K562 (cell line): Measurements from ENCODE around the gene STARD13. TPM values are rescaled to one million over a fixed set of nuclear protein-coding genes. Genes with fewer than 3 reads are reported as not detected.

Experiments
- ATAC-seq: fragments of 200-7000 bp; cut with Tn5 transposase; 3 replicates; pipeline ENCODE4 v1.9.1; 2020; ENCODE audit warnings: moderate library complexity
- BruUV-seq: library from RNA; stranded (reverse); fragments of 400-500 nt; replicated peaks from 2 replicates; lab custom pipeline; 2021; lab: Mats Ljungman, UMichigan
- CTCF ChIA-PET: fragments of 300-600 bp; formaldehyde crosslinking; extraction: SDS; loops from one replicate; lab custom pipeline; 2021; ENCODE audit warnings: low intra/inter-chr PET ratio; lab: Yijun Ruan, JAX
- POLR2A ChIA-PET: fragments of 300-600, 350-650 bp; sonication (Branson Sonifier 250); formaldehyde crosslinking; extraction: SDS; loops from one replicate; lab custom pipeline; 2021; ENCODE audit warnings: antibody characterized with exemption, inconsistent platforms; lab: Yijun Ruan, JAX
- DNase-seq, 4 experiments: peaks; one replicate each; pipeline versions ENCODE4 v3.0.0 to v3.0.0-alpha.2; 2011 to 2018; ENCODE audit warnings: low spot score in 3 of 4, mixed read lengths in 3 of 4; ENCODE audit errors: extremely low read depth in 1 of 4
- FAIRE-seq: peaks from 2 replicates; lab custom pipeline; 2011; peaks lifted over from hg19 to GRCh38; lab: Jason Lieb, UNC
- H2AFZ ChIP-seq: 2 replicates; pipeline ENCODE4 v1.6.0; 2011; ENCODE audit warnings: low read depth, low read length, control low read depth, inconsistent platforms
- H3K27ac ChIP-seq: fragments of 200-600 bp; 3 replicates; pipeline ENCODE4 v1.8.0; 2011; ENCODE audit warnings: low read depth, mild to moderate bottlenecking, control low read depth, inconsistent platforms, low read length, moderate library complexity, mixed read lengths; ENCODE audit errors: extremely low read depth
- H3K27me3 ChIP-seq, 2 experiments: fragments of 300-600 bp in 1 of 2; 2 replicates in 1 of 2; 3 replicates in 1 of 2; pipeline versions ENCODE4 v1.6.0 to v1.8.0; 2011; ENCODE audit warnings: inconsistent platforms in 2 of 2, low read length in 2 of 2, mild to moderate bottlenecking in 1 of 2, mixed read lengths in 1 of 2, moderate library complexity in 1 of 2; ENCODE audit not compliant: control insufficient read depth in 2 of 2, insufficient read depth in 2 of 2
- H3K36me3 ChIP-seq: fragments of 300-600 bp; 3 replicates; pipeline ENCODE4 v1.8.0; 2011; ENCODE audit warnings: mild to moderate bottlenecking, low read length, inconsistent platforms; ENCODE audit not compliant: control insufficient read depth, insufficient read depth
- H3K4me1 ChIP-seq, 2 experiments: fragments of 200-600 bp in 1 of 2; replicated peaks in 1 of 2; 2 replicates in 1 of 2; 3 replicates in 1 of 2; pipeline versions ENCODE4 v1.5.1 to v1.8.0; 2011; ENCODE audit warnings: inconsistent platforms in 2 of 2, low read length in 2 of 2, mild to moderate bottlenecking in 1 of 2, mixed read lengths in 1 of 2, moderate library complexity in 1 of 2; ENCODE audit not compliant: control insufficient read depth in 2 of 2, insufficient read depth in 2 of 2
- H3K4me2 ChIP-seq: 2 replicates; pipeline ENCODE4 v1.6.1; 2011; ENCODE audit warnings: low read length, control low read depth, inconsistent platforms, mixed read lengths; ENCODE audit not compliant: insufficient read depth
- H3K4me3 ChIP-seq: fragments of 200-600 bp; sonication (generic), shearing (Covaris generic); 2 replicates; pipeline ENCODE4 v1.5.1; 2016; ENCODE audit warnings: control low read depth, inconsistent platforms
- H3K79me2 ChIP-seq: fragments of 200-600 bp; 3 replicates; pipeline ENCODE4 v1.8.0; 2011; ENCODE audit warnings: low read length, inconsistent platforms; ENCODE audit not compliant: control insufficient read depth, insufficient read depth
- H3K9ac ChIP-seq, 2 experiments: 2 replicates each; pipeline versions ENCODE4 v1.6.0 to v1.6.1; 2011; ENCODE audit warnings: low read depth in 2 of 2, low read length in 2 of 2, control low read depth in 1 of 2, inconsistent platforms in 1 of 2, mild to moderate bottlenecking in 1 of 2, mixed read lengths in 1 of 2; ENCODE audit not compliant: insufficient read depth in 1 of 2
- H3K9me1 ChIP-seq: one replicate; pipeline ENCODE4 v1.6.0; 2011; ENCODE audit warnings: inconsistent platforms, mild to moderate bottlenecking, low read length, moderate library complexity; ENCODE audit not compliant: control insufficient read depth, insufficient read depth
- H3K9me3 ChIP-seq: replicated peaks from 2 replicates; pipeline ENCODE4 v1.5.1; 2011; ENCODE audit warnings: low read depth, low read length, inconsistent platforms; ENCODE audit not compliant: control insufficient read depth, insufficient read depth
- H4K20me1 ChIP-seq: replicated peaks from 2 replicates; pipeline ENCODE4 v1.6.1; 2011; ENCODE audit warnings: low read length, inconsistent platforms, mixed read lengths; ENCODE audit not compliant: control insufficient read depth, insufficient read depth
- FIP1L1 ChIP-seq: fragments of 200-400 bp; formaldehyde crosslinking; IDR thresholded peaks from 2 replicates; pipeline ENCODE4 v1.6.1; 2018; ENCODE audit warnings: mild to moderate bottlenecking, low read depth, low read length; ENCODE audit not compliant: poor library complexity, severe bottlenecking
- MEF2A ChIP-seq: IDR thresholded peaks from 2 replicates; pipeline ENCODE4 v1.6.1; 2011; ENCODE audit warnings: low read depth, mild to moderate bottlenecking, low read length, moderate library complexity; ENCODE audit not compliant: control insufficient read depth
- NEUROD1 ChIP-seq: fragments of 150-350 bp; IDR thresholded peaks from 2 replicates; pipeline ENCODE4 v1.6.1; 2014; ENCODE audit warnings: borderline replicate concordance, low read length, low read depth; ENCODE audit not compliant: partially characterized antibody
- PYGO2 ChIP-seq: fragments of 450-650 bp; IDR thresholded peaks from 2 replicates; pipeline ENCODE4 v1.6.1; 2016; ENCODE audit warnings: mild to moderate bottlenecking, missing genetic modification characterization, moderate library complexity, missing compliant biosample characterization
- RBM25 ChIP-seq: fragments of 200-400 bp; formaldehyde crosslinking; IDR thresholded peaks from 2 replicates; pipeline ENCODE4 v1.6.1; 2018; ENCODE audit warnings: low read length, low read depth, moderate library complexity; ENCODE audit not compliant: severe bottlenecking
- TSC22D4 ChIP-seq: fragments of 450-650 bp; IDR thresholded peaks from 2 replicates; pipeline ENCODE4 v1.6.1; 2016; ENCODE audit warnings: missing genetic modification characterization, missing biosample characterization, control low read depth
- ZNF3 ChIP-seq: fragments of 250-450 bp; sonication (Bioruptor Pico); IDR thresholded peaks from 2 replicates; pipeline ENCODE4 v1.5.0; 2021; ENCODE audit warnings: mild to moderate bottlenecking, moderate library complexity
- ZNF589 ChIP-seq: fragments of 200-800 bp; sonication (Bioruptor generic); IDR thresholded peaks from 2 replicates; pipeline ENCODE4 v1.6.1; 2016; ENCODE audit warnings: low read depth, missing genetic modification characterization, missing compliant biosample characterization
- WGBS: fragments of 100-300 bp; shearing (Covaris generic); methylation state at CpG from one replicate; pipeline ENCODE4 v1.1.6; 2016; ENCODE audit warnings: low coverage, mixed read lengths; ENCODE audit not compliant: insufficient coverage; ENCODE audit errors: missing lambda C conversion rate; 5-methylcytosine and 5-hydroxymethylcytosine counted together
- in situ Hi-C: fragments of 300-500 bp; cut with MboI; formaldehyde crosslinking; loops from 4 replicates; pipeline ENCODE4 v1.15.0; 2018; ENCODE audit warnings: inconsistent platforms, mixed read lengths
- intact Hi-C: fragments of 100-400 bp; cut with micrococcal nuclease; formaldehyde crosslinking; loops from 2 replicates; pipeline ENCODE4 v1.14.2; 2022
- polyA plus RNA-seq, 8 experiments: library from polyadenylated mRNA; depleted of rRNA in 4 of 8; stranded (reverse) in 5 of 8; unstranded in 3 of 8; fragments of >200 nt; fragmentation: Nextera tagmentation in 2 of 8; fragmentation: Illumina TruSeq in 1 of 8; extraction: Ambion mirVana in 2 of 8; extraction: Trizol in 1 of 8; gene quantifications; 2 replicates each; pipeline versions ENCODE4 v1.2.1 to v1.2.3, GENCODE V29; 2011 to 2014; ENCODE audit warnings: inconsistent platforms in 1 of 8, missing spikeins in 1 of 8
- total RNA-seq, 7 experiments: library from RNA; depleted of rRNA in 6 of 7; stranded (reverse); fragments of >200 nt in 6 of 7; fragmentation: Illumina TruSeq in 2 of 7; extraction: Trizol in 2 of 7; gene quantifications; 2 replicates each; pipeline versions ENCODE4 v1.2.1 to v1.2.3, GENCODE V29; 2011 to 2021; ENCODE audit warnings: low replicate concordance in 1 of 7
- TF ChIP-seq, protein P1 (sequence below): IDR thresholded peaks from 2 replicates; pipeline ENCODE4 v1.6.1; 2014; ENCODE audit warnings: antibody characterized with exemption
- TF ChIP-seq, protein P2 (sequence below): fragments of 150-350 bp; IDR thresholded peaks from 2 replicates; pipeline ENCODE4 v1.6.1; 2014; ENCODE audit warnings: low read depth, mild to moderate bottlenecking, low read length, borderline replicate concordance
- TF ChIP-seq, protein P3 (sequence below), 2 experiments: fragments of 150-350 bp in 1 of 2; IDR thresholded peaks; 2 replicates each; pipeline ENCODE4 v1.6.1; 2012 to 2016; ENCODE audit warnings: low read depth in 2 of 2, low read length in 2 of 2, mild to moderate bottlenecking in 1 of 2, moderate library complexity in 1 of 2

Gene STARD13
- total and polyA plus RNA-seq, 9 of the 15 experiments (the other 6 are each of a cell fraction or from before 2014, with no cell fraction given) = 0.11 TPM; not detected in 8

DNA sequence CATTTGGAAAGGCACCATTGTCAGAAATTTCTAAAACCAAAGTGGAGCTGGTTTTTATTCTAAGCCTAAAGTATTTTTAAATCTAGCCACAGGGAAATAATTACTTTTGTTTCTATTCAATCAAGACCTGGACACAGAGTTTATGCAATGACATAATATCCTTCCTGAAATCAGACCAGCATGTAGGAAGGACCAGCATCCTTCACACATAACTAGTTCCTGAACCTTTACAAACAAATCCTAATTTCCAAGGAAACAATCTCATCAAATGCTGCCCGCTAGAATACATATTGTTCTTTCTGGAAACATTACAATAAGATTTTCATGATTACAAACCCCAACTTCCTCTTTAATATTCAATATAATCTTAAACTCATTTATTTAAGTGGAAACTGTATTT is 1.5 kb downstream of the STARD13 start (continued):
- TF ChIP-seq ZNF589 (CRISPR knock-in tag) (no peak), TSC22D4 (tag) (no peak), PYGO2 (no peak), NEUROD1 (no peak)
- TF ChIP-seq, all 486 proteins: peak for 0

DNA sequence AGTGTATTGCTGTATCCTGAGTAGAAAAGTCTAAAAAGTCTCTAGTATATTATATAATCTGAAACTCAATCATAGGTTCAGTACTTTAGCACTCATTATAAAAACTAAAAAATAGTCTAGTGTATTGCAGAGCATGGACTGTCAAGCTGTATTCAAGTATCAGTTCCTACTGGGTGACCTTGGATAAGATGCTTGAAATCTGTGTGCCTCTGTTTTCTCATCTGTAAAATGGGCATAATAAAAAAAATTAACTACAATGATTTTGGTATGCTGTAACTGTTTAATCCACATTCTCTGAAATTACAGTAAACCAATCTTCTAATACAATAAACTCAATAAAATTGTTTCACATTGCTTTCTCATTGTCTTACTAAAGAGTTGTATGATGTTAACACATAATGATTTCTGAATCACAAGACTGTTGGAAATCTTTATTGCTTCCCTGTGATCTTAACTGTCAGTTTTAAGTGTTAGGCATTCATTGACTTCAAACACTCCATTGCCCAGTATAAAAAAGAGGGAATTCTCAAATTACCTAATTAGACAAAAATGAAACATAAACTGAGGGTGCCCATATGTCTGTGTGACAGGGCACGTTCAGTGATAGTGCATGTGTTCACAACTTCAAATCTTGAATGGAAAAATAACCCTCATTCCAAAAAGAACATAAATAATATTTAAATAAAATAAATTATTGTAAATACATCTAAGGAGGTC is 2.2 kb downstream of the STARD13 start:
- Histone ChIP-seq H3K36me3 (no peaks in the 10 kb centered on the region), H3K4me1 (no peaks in the 10 kb centered on the region; a peak in 1 of 5 replicates), H3K9me1 (no peaks in the 10 kb centered on the region), H3K9ac (no peak overlapping the region), H3K79me2 (no peaks in the 10 kb centered on the region), H3K4me3 (no peak overlapping the region), H3K27ac (no peak overlapping the region), H3K9me3 (no peaks in the 10 kb centered on the region), H3K4me2 (no peak overlapping the region), H3K27me3 (peaks cover 0 to 4% of the 10 kb centered on the region in 2 experiments; a peak in 3 of 5 replicates), H4K20me1 (no peaks in the 10 kb centered on the region), H2AFZ (no peak overlapping the region)
- no TSS peak for BruUV-seq
- ATAC-seq (no peak), FAIRE-seq (no peak), DNase-seq (no peak)
- WGBS = 0% methylated on average over 1 of the region's 1 CpG
- intact Hi-C loops = no loop called here
- CTCF ChIA-PET = no interaction called here
- POLR2A ChIA-PET = no interaction called here
- in situ Hi-C loops = no loop called here
- TF ChIP-seq, protein P1, sequence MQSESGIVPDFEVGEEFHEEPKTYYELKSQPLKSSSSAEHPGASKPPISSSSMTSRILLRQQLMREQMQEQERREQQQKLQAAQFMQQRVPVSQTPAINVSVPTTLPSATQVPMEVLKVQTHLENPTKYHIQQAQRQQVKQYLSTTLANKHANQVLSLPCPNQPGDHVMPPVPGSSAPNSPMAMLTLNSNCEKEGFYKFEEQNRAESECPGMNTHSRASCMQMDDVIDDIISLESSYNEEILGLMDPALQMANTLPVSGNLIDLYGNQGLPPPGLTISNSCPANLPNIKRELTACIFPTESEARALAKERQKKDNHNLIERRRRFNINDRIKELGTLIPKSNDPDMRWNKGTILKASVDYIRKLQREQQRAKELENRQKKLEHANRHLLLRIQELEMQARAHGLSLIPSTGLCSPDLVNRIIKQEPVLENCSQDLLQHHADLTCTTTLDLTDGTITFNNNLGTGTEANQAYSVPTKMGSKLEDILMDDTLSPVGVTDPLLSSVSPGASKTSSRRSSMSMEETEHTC = no peak
- no peak for TF ChIP-seq FIP1L1
- TF ChIP-seq MEF2A = no peak
- TF ChIP-seq ZNF3 (CRISPR knock-in tag) = no peak
- TF ChIP-seq, protein P2, sequence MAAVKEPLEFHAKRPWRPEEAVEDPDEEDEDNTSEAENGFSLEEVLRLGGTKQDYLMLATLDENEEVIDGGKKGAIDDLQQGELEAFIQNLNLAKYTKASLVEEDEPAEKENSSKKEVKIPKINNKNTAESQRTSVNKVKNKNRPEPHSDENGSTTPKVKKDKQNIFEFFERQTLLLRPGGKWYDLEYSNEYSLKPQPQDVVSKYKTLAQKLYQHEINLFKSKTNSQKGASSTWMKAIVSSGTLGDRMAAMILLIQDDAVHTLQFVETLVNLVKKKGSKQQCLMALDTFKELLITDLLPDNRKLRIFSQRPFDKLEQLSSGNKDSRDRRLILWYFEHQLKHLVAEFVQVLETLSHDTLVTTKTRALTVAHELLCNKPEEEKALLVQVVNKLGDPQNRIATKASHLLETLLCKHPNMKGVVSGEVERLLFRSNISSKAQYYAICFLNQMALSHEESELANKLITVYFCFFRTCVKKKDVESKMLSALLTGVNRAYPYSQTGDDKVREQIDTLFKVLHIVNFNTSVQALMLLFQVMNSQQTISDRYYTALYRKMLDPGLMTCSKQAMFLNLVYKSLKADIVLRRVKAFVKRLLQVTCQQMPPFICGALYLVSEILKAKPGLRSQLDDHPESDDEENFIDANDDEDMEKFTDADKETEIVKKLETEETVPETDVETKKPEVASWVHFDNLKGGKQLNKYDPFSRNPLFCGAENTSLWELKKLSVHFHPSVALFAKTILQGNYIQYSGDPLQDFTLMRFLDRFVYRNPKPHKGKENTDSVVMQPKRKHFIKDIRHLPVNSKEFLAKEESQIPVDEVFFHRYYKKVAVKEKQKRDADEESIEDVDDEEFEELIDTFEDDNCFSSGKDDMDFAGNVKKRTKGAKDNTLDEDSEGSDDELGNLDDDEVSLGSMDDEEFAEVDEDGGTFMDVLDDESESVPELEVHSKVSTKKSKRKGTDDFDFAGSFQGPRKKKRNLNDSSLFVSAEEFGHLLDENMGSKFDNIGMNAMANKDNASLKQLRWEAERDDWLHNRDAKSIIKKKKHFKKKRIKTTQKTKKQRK = no peak
- TF ChIP-seq, protein P3, sequence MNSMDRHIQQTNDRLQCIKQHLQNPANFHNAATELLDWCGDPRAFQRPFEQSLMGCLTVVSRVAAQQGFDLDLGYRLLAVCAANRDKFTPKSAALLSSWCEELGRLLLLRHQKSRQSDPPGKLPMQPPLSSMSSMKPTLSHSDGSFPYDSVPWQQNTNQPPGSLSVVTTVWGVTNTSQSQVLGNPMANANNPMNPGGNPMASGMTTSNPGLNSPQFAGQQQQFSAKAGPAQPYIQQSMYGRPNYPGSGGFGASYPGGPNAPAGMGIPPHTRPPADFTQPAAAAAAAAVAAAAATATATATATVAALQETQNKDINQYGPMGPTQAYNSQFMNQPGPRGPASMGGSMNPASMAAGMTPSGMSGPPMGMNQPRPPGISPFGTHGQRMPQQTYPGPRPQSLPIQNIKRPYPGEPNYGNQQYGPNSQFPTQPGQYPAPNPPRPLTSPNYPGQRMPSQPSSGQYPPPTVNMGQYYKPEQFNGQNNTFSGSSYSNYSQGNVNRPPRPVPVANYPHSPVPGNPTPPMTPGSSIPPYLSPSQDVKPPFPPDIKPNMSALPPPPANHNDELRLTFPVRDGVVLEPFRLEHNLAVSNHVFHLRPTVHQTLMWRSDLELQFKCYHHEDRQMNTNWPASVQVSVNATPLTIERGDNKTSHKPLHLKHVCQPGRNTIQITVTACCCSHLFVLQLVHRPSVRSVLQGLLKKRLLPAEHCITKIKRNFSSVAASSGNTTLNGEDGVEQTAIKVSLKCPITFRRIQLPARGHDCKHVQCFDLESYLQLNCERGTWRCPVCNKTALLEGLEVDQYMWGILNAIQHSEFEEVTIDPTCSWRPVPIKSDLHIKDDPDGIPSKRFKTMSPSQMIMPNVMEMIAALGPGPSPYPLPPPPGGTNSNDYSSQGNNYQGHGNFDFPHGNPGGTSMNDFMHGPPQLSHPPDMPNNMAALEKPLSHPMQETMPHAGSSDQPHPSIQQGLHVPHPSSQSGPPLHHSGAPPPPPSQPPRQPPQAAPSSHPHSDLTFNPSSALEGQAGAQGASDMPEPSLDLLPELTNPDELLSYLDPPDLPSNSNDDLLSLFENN (IDR thresholded peaks at IDR 0.05; ENCODE audit: low read depth in 2 of 2, low read length in 2 of 2) = no peak
- peak; percentile 44 for TF ChIP-seq RBM25
